GM10266 (cell line): ENCODE measurements around the gene ABCC3.

Experiments
- DNase-seq: peaks from one replicate; pipeline ENCODE4 v3.0.0; 2012; ENCODE audit errors: extremely low spot score
- TF ChIP-seq, protein P1 (sequence below): IDR thresholded peaks from 2 replicates; pipeline ENCODE4 v1.5.1; 2012; ENCODE audit warnings: mild to moderate bottlenecking, low read depth; ENCODE audit not compliant: control insufficient read depth, insufficient read depth; ENCODE audit errors: missing control alignments

The ABCC3 gene

DNA sequence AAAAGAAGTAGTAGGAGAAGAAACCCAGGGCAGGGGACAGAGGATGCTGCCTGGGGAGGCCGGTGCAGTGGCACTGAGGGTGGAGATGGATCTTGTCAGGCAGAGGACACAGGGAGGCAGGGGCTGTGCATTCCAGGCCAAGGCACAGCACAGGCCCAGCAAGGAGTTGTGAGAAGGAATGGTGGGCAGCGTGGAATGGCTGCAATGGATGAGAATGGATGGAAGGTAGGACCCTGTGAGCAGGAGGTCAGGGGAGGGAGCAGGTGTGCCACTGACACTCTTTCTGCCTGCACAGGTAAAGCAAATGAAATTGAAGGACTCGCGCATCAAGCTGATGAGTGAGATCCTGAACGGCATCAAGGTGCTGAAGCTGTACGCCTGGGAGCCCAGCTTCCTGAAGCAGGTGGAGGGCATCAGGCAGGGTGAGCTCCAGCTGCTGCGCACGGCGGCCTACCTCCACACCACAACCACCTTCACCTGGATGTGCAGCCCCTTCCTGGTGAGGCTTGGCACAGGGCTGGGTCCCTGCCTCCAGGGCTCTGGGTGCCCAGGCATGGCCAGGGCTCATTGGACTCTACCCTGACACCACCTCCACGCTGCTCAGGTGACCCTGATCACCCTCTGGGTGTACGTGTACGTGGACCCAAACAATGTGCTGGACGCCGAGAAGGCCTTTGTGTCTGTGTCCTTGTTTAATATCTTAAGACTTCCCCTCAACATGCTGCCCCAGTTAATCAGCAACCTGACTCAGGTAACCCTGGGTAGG lies 32.8 kb downstream of the ABCC3 start:
- TF ChIP-seq, protein P1, sequence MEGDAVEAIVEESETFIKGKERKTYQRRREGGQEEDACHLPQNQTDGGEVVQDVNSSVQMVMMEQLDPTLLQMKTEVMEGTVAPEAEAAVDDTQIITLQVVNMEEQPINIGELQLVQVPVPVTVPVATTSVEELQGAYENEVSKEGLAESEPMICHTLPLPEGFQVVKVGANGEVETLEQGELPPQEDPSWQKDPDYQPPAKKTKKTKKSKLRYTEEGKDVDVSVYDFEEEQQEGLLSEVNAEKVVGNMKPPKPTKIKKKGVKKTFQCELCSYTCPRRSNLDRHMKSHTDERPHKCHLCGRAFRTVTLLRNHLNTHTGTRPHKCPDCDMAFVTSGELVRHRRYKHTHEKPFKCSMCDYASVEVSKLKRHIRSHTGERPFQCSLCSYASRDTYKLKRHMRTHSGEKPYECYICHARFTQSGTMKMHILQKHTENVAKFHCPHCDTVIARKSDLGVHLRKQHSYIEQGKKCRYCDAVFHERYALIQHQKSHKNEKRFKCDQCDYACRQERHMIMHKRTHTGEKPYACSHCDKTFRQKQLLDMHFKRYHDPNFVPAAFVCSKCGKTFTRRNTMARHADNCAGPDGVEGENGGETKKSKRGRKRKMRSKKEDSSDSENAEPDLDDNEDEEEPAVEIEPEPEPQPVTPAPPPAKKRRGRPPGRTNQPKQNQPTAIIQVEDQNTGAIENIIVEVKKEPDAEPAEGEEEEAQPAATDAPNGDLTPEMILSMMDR = no peak
- DNase-seq = no peak

DNA sequence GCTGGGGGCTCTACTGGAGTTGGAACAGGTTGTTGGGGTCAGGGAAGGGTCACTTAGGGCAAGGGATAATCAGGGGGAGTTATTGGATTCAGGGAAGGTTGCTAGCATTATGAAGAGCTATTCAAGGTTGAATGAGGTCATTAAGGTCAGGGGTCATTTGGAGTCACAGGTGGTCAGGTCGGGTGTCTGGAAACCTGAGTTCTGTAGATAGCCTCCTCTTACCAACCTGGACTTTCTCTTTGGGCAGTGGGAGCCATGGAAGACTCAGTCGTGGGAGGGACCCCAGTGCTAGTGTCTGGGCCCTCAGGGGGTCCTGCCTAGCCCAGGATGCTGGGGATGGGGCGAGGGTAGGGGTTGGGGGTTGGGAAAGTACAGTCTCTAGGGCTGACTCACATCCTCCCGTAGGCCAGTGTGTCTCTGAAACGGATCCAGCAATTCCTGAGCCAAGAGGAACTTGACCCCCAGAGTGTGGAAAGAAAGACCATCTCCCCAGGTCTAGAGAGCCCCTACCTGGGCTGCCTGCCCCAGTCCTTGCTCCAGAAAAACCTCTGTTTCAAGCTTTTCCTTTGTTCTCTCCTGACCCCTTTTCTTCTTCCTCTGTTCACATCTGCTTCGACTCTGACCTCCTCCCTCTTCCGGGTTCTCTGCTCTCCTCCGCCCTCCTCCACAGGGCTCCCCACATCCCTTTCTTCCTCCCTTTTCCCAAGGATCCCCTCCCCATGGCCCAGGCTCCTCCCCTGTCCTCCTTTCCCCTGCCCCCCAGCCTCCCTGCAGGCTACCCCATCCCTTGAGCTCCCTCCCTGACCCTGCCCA lies 33.5 kb downstream of the ABCC3 start:
- TF ChIP-seq, protein P1 = no peak
- no peak for DNase-seq

DNA sequence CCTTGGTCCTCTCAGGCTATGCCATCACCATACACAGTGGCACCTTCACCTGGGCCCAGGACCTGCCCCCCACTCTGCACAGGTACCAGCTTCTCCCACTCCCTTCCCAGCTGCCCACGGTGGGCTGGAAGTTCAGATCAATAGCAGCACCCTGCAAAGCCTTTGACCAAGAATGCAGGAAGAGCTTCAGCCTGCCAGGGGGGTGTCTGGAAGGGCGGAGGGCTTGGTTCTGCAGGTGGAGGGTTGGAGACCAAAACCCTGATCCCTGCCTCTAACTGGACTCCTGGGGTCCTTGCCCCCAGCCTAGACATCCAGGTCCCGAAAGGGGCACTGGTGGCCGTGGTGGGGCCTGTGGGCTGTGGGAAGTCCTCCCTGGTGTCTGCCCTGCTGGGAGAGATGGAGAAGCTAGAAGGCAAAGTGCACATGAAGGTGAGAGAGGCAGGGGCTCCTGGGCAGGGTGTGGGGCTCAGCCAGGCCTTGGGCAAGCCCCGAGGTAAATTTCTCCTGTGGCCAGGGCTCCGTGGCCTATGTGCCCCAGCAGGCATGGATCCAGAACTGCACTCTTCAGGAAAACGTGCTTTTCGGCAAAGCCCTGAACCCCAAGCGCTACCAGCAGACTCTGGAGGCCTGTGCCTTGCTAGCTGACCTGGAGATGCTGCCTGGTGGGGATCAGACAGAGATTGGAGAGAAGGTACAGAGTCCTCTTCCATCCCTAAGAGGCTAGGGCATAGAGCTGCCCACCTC lies 34.3 kb downstream of the ABCC3 start:
- TF ChIP-seq, protein P1 = no peak
- DNase-seq = no peak

- TF ChIP-seq, protein P1 = no peak
Observed at GRCh38 chr17:50672071-50672470, 37.4 kb downstream of the ABCC3 start.

GRCh38 chr17:50672831-50673551 lies 38.3 kb downstream of the ABCC3 start:
- TF ChIP-seq, protein P1 = no peak
- DNase-seq = no peak

More at GRCh38 chr17:50672071-50672470, 37.4 kb downstream of the ABCC3 start:
- DNase-seq = no peak

- TF ChIP-seq, protein P1 = no peak
- DNase-seq = no peak
Observed at GRCh38 chr17:50675190-50675589, 40.5 kb downstream of the ABCC3 start.
